Measurements from ENCODE around the gene NCAPG2.

DNA sequence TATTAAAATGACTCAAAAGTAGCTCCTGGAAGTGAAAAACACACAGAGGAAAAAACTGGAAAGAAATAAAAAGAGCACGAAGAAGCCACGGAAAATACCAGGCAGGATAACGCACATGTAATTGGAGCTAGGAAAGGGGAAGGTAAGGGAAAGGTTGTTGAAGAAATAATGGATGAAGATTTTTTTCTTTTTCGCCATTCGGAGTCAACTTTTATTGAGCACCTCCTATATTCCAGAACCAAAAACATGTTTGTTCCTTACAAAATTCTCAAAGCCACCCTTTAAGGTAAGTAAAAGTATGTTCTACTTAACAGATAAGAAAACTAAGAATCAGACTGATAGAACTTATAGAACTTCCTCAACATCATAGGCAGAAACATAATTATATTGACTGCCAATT is 84.2 kb downstream of the NCAPG2 start:
- TF ChIP-seq CTCF (conservative IDR thresholded peaks at IDR 0.05; ENCODE audit: low read length) (no peak), EZH2phosphoT487 (IDR thresholded peaks at IDR 0.05; ENCODE audit: borderline replicate concordance) (no peak)

All from Loucy (cell line).